Stimulated activated CD4-positive, alpha-beta T cell treated with anti-CD3 and anti-CD28 coated beads, TNF-alpha, amount 100 ng/mL, for 1 hour (primary cell): ENCODE measurements around the gene RBM23.
"Not testable (repeated sequence)": the region's sequence is repeated elsewhere in the genome, so short reads cannot be mapped to it uniquely, and the experiment has no call there.

Experiments
- DNase-seq, 3 donors: peaks; one replicate each; pipeline ENCODE4 v3.0.0-alpha.2; 2020; ENCODE audit warnings: low read depth in 3 of 3, low spot score in 1 of 3

RBM23 gene

GRCh38 chr14:22865424-22866405, 53.2 kb downstream of the RBM23 start:
- no peak for DNase-seq

- no peak for DNase-seq
Observed at GRCh38 chr14:22864979-22865378, 54.0 kb downstream of the RBM23 start.

GRCh38 chr14:22861651-22862050, 57.3 kb downstream of the RBM23 start:
- DNase-seq, result no peak

- DNase-seq, result not testable (repeated sequence)
Observed at GRCh38 chr14:22860377-22860776, 58.6 kb downstream of the RBM23 start.

- no peak for DNase-seq
Observed at GRCh38 chr14:22856428-22856827, 62.5 kb downstream of the RBM23 start.

- DNase-seq, result no peak
Observed at GRCh38 chr14:22854963-22855724, 63.8 kb downstream of the RBM23 start.

GRCh38 chr14:22854296-22854695, 64.7 kb downstream of the RBM23 start:
- not testable (repeated sequence) for DNase-seq

- peak; percentile 65 to 97 (median 85) for DNase-seq
Observed at GRCh38 chr14:22852940-22853767, 65.8 kb downstream of the RBM23 start.

- DNase-seq, result no peak
Observed at GRCh38 chr14:22852599-22852939, 66.4 kb downstream of the RBM23 start.

- not testable (repeated sequence) for DNase-seq
Observed at GRCh38 chr14:22852178-22852577, 66.8 kb downstream of the RBM23 start.

- no peak for DNase-seq
Observed at GRCh38 chr14:22850944-22851764, 67.8 kb downstream of the RBM23 start.

- DNase-seq, result no peak
Observed at GRCh38 chr14:22849212-22849819, 69.6 kb downstream of the RBM23 start.

- DNase-seq, result no peak
Observed at GRCh38 chr14:22848351-22849164, 70.4 kb downstream of the RBM23 start.

GRCh38 chr14:22847661-22848341, 71.1 kb downstream of the RBM23 start:
- no peak for DNase-seq

- DNase-seq, result no peak
Observed at GRCh38 chr14:22846811-22847307, 72.1 kb downstream of the RBM23 start.

- no peak for DNase-seq
Observed at GRCh38 chr14:22845821-22846625, 72.9 kb downstream of the RBM23 start.

GRCh38 chr14:22845103-22845394, 73.9 kb downstream of the RBM23 start:
- no peak for DNase-seq
